NT2/D1 (cell line): ENCODE data around the gene SIM2.

Experiments used
- SUZ12 ChIP-seq: IDR thresholded peaks from 2 replicates; pipeline ENCODE4 v1.6.1; 2011; ENCODE audit not compliant: insufficient read length, insufficient read depth; ENCODE audit errors: extremely low read depth
- ZNF274 ChIP-seq: IDR thresholded peaks from 2 replicates; pipeline ENCODE4 v1.6.1; 2011; ENCODE audit warnings: mild to moderate bottlenecking, low read depth, low read length

DNA sequence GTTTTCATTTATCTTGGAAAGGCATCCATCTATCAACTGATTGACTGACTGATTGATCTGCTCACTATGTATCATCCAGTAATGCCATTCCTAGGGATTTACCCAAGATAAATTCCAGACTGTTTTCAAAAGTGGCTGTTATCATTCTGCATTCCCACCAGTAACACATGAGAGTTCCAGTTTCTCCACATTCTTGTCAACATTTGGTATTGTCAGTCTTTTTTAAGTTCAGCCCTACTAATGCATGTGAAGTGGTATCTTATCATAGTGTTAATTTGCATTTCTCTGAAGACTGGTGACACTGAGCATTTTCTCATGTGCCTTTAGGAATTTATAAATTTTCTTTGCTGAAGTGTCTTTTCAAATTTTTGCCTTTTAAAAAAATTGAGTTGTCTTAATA, 99.6 kb downstream of the SIM2 start:
- TF ChIP-seq ZNF274 = no peak
- TF ChIP-seq SUZ12 = no peak
